ENCODE data around the gene KLK6. TPM values are rescaled to one million over a fixed set of nuclear protein-coding genes. Genes with fewer than 3 reads are reported as not detected.

Gene KLK6
- total RNA-seq, 2 donors from 2014 or later = not detected

GRCh38 chr19:50928831-50929230 is 40.6 kb downstream of the KLK6 start:
- no peak for DNase-seq (ENCODE audit: low spot score)
- Histone ChIP-seq H3K36me3 (no peaks in the 10 kb centered on the region), H3K27me3 (replicated peaks; ENCODE audit: insufficient read depth) (no peaks in the 10 kb centered on the region), H3K4me1 (ENCODE audit: control insufficient read depth in 1 of 2, low read depth in 2 of 2) (no peaks in the 10 kb centered on the region), H3K9me3 (no peaks in the 10 kb centered on the region), H3K27ac (no peak overlapping the region), H3K4me3 (no peak overlapping the region)
- TF ChIP-seq CTCF (IDR thresholded peaks at IDR 0.05) = no peak
- no peak for ATAC-seq (ENCODE audit: insufficient number of reproducible peaks, low FRiP score, low read depth)

DNA sequence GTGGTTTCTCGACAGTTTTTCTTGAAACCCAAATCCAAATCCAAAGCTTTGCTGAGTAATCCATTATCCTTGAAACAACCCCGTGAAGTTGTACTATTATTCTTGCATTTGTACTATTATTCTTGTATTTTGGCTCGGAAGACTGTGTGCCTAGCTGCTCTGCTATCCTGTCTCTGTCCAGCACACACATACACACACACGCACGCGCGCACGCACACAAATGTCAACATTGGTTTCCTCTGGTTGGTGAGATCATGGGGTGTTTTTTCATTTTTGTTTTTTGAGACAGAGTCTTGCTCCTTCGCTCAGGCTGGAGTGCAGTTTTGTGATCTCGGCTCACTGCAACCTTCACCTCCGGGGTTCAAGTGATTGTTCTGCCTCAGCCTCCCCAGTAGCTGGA is 43.2 kb downstream of the KLK6 start:
- H3K9me3 ChIP-seq = no peaks in the 10 kb centered on the region
- ATAC-seq (ENCODE audit: insufficient number of reproducible peaks, low FRiP score, low read depth) (no peak), DNase-seq (ENCODE audit: low spot score) (no peak)
- no peaks in the 10 kb centered on the region for H3K27me3 ChIP-seq (replicated peaks; ENCODE audit: insufficient read depth)
- no peak for TF ChIP-seq CTCF (IDR thresholded peaks at IDR 0.05)
- no peaks in the 10 kb centered on the region for H3K36me3 ChIP-seq
- no peaks in the 10 kb centered on the region for H3K4me1 ChIP-seq (ENCODE audit: control insufficient read depth in 1 of 2, low read depth in 2 of 2)
- no peak overlapping the region for H3K27ac ChIP-seq
- no peak overlapping the region for H3K4me3 ChIP-seq

DNA sequence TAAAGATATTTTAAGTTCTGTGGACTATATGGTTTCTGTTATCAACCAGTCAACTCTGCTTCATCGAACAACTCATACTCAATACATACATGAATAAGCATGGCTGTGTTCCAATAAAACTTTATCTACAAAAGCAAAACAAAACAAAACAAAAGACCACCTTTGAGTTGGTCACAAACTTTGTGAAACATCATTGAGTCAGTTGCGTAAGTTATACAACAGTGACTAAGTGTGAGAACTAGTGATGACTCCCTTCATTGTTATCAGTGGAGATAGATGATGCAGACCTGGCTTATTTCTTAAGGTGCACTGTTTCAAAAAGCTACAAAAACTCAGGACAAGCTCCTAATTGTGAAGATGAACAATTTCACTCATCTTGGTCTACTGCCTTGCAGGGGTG is 43.7 kb downstream of the KLK6 start:
- Histone ChIP-seq H3K9me3 (no peaks in the 10 kb centered on the region), H3K27ac (no peak overlapping the region), H3K27me3 (replicated peaks; ENCODE audit: insufficient read depth) (no peaks in the 10 kb centered on the region), H3K36me3 (no peaks in the 10 kb centered on the region), H3K4me1 (ENCODE audit: control insufficient read depth in 1 of 2, low read depth in 2 of 2) (no peaks in the 10 kb centered on the region), H3K4me3 (no peak overlapping the region)
- ATAC-seq (ENCODE audit: insufficient number of reproducible peaks, low FRiP score, low read depth) (no peak), DNase-seq (ENCODE audit: low spot score) (no peak)
- TF ChIP-seq CTCF (IDR thresholded peaks at IDR 0.05) = no peak

DNA sequence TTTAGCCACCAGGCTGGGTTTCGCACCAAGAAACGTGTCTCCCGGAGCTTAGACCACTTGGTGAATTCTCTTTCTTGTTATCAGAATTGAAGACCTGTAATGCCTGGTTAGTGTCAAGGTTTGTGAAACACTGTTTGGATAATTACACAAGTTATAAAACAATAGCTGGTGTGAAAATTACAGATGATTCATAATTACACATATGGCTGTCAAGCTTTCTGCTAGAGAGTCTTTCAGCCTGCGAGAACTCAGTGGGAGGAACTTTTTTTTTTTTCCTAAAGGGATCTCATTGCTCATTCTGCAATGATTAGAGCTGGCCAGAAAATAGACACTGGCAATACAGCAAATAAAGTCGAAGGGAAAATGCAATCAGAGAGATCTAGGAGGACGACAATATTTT is 44.8 kb downstream of the KLK6 start:
- H3K36me3 ChIP-seq = no peaks in the 10 kb centered on the region
- no peak overlapping the region for H3K27ac ChIP-seq
- no peak for TF ChIP-seq CTCF (IDR thresholded peaks at IDR 0.05)
- no peak overlapping the region for H3K4me3 ChIP-seq
- H3K9me3 ChIP-seq = no peaks in the 10 kb centered on the region
- no peaks in the 10 kb centered on the region for H3K4me1 ChIP-seq (ENCODE audit: control insufficient read depth in 1 of 2, low read depth in 2 of 2)
- no peak for DNase-seq (ENCODE audit: low spot score)
- no peak for ATAC-seq (ENCODE audit: insufficient number of reproducible peaks, low FRiP score, low read depth)
- no peaks in the 10 kb centered on the region for H3K27me3 ChIP-seq (replicated peaks; ENCODE audit: insufficient read depth)

- Histone ChIP-seq H3K4me3 (no peak overlapping the region), H3K27ac (no peak overlapping the region), H3K4me1 (ENCODE audit: control insufficient read depth in 1 of 2, low read depth in 2 of 2) (no peaks in the 10 kb centered on the region), H3K27me3 (replicated peaks; ENCODE audit: insufficient read depth) (no peaks in the 10 kb centered on the region), H3K36me3 (no peaks in the 10 kb centered on the region), H3K9me3 (no peaks in the 10 kb centered on the region)
- DNase-seq (ENCODE audit: low spot score) = no peak
- ATAC-seq (ENCODE audit: insufficient number of reproducible peaks, low FRiP score, low read depth) = no peak
- TF ChIP-seq CTCF (IDR thresholded peaks at IDR 0.05) = peak; percentile 49
Measured at GRCh38 chr19:50922317-50922853, 47.0 kb downstream of the KLK6 start.
